NCI-H146 (cell line): ENCODE results near the gene SLC1A3.

Experiments
- DNase-seq: peaks from one replicate; lab custom pipeline; 2025; lab: John Stamatoyannopoulos, UW

The SLC1A3 gene

DNA sequence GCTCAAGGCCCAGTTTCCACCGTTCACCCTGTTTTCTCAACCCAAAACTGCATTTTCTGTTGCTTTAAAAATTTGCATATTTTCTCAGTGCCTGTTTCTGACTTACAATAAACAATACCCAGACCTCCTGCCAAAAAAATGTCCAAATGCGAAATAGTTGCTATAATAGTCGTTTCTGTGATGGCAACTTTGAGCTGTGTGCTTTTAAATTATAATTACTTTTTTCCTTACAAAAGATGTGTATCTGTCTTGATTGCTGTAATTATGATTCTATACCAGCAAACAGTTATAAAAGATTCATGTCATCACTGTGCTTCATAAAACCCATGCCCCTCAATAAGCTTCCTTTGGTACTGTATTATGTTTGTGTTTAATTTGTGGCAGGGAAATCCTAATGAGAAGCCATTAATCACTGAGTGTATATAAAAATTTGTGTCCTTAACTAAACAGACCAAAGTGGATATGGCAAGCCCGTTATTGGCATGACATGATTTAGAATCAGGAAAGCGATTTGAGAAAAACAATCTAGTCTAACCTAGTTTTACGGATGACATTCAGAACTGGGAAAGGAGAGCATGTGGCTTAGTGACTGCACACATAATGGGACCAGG lies 5.4 kb upstream of the SLC1A3 start:
- DNase-seq, result no peak

DNA sequence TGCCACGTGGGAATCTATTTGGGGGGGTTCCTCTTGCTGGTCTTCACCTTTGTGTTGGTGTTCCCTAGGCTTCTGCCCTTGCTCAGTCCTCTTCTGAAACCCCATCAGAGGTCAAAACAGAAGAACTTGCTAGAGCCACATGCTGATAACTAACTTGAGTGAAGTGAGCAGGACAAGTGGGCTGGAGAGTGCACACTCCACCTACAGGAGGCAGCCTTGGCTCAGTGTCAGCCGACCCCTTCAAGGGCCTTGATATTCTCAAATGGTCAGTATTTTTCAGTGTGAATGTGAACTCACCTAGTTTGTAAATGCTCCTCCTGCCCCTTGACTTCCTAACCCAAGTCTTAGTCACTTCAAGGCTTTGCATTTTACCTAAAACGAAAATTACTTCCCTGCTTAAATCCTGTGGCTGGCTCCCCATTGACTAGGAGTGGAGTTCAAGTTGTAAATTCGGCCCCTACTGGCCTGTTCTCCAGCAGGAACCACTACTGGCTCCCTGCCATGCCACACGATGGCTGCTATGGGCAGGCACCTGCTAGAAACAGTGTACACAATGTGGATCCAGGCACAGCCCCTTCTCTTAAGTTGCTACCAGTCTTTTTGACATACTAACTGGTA lies 3.6 kb upstream of the SLC1A3 start:
- no peak for DNase-seq

DNA sequence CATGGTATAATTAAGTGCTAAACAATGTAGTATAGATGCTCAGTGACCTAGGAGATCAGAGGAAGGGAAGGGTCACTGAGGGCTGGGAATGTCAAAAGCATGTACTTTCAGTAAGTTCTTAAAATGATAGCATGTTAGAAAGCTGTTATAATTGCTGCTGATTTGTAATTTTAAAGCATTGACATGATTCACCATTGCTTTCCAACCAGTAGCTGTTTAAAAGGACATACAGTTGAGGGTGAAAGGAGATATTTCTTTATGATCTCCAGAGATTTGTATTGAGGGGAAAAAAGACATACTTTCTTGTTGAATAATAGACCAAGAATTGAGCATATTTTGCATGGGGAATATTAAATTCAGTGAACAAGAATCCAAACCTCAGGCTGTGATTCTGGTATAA lies 1.2 kb upstream of the SLC1A3 start:
- DNase-seq, result no peak

DNA sequence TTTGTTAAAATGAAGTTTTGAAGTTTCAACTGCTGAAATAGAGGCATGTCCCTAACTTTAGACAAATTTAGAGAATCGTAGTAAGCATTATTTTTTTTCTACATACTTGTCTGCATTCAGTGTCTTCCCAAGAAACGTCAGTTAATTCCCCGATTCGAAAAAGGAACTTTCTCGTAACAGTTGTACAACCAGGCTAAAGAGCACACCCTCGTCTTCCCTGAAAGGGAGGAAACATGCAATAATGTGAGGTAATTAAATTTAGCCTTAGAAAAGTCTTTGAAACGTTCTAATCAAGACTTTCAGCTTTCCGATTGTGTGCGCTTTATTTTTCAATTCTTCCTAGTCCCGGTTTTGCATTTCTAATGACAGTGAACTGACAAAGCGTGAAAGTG lies 374 bp upstream of the SLC1A3 start:
- DNase-seq, result no peak

DNA sequence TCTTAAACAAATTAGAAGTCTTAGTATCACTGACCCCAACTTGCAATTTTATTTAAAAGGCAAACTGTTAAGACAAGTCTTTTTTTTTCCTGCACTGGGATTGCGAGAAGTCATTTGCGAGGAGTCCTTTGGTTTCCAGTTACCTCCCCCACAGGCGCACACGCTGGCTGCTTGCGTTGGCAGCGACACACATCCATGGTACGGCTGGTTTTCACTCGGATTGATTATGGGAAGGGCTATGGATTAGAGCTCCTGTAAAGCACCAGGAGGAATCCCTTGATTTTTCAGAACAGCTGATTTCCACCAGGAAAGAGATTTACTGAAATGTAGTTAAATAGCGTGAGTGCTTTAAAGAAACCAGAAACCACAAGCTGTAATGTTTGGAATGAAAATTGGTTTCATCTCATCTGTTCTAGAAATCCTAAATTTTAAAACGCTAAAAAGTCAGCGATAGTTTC lies 737 bp downstream of the SLC1A3 start:
- no peak for DNase-seq

DNA sequence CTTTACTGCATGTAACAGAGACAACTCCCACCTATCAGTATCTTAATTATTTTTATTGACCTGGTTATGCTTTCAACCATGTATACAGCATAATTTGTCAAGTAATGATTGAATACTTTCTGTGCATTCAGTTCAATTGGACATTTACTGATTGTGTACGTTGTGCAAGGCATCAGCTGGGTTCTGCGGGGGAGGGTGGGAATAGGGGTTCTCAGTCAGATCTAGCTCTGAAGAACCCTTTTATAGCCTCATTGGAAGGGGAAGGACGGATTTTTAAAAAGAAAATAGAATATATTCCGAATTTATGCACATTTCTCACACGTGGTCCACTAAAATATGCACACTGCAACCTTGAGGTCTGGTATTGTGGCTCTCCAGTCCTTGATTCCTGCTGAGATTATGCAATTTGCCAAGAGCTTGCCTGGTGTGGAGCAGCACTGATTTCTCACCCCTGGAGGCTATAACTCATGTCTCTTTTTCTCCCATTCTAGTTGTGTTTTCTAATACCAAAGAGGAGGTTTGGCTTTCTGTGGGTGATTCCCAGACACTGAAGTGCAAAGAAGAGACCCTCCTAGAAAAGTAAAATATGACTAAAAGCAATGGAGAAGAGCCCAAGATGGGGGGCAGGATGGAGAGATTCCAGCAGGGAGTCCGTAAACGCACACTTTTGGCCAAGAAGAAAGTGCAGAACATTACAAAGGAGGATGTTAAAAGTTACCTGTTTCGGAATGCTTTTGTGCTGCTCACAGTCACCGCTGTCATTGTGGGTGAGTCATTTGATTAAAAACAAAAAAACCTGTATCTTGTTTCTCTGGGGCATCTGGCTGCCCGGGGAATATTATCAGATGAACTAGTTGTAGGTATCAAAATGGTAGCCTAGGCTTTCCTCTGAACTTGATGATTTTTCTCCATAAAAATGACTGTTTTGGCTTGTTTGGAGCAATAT lies 1.7 kb downstream of the SLC1A3 start:
- DNase-seq, result no peak

DNA sequence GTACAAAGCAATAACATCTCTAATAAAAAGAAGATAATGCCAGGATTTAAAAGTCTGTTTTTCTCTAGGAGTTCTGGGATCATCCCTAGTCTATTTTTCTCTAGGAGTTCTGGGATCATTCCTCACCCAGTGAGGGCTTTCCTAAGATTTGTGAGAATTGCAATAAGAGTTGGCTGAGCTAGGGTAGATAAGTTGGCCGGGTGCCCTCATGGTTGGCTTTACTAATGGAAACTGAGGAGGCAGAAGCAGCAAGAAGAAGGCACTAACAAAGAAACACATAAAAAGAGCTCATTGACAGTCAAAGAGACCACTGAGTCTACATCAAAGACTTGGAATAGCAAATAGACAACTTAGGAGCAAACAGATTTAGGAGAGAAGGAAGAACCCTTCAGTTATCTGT lies 4.2 kb downstream of the SLC1A3 start:
- DNase-seq, result no peak

GRCh38 chr5:36611520-36612274 lies 5.3 kb downstream of the SLC1A3 start:
- DNase-seq, result no peak

- DNase-seq, result no peak
Measured at GRCh38 chr5:36613241-36613640, 6.8 kb downstream of the SLC1A3 start.

- no peak for DNase-seq
Measured at GRCh38 chr5:36613771-36614656, 7.6 kb downstream of the SLC1A3 start.

DNA sequence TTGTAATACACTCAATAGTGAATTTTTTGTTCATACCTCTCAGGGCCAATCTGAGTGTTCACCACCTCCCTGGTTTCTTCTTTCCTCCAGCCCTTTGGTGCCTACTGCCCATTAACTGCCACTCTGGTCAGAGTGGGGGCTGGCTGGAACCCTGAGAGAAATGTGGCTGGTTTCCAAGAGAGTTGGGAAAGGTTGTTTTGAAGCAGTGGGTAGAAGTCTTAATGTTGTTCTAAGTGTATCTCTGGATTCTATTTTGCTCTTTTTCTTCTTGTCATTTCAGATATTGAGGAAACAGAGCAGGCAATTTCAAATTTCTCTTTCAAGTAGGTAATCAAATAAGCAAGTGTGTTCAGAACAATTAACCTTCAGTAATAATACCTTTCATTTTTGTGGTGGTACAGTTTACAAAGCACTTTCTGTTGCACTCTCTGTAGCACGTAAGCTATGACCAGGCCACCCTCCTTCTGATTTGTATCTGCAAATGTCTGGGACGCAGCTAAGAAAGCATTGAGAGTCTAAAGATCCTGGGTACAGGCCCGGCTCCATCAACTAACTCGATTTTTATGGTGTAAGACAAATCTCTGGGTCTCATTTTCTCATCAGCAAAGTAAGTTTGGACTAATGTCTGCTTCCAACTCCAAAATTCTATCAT lies 8.4 kb downstream of the SLC1A3 start:
- no peak for DNase-seq

GRCh38 chr5:36619012-36619635 lies 12.7 kb downstream of the SLC1A3 start:
- DNase-seq, result no peak

DNA sequence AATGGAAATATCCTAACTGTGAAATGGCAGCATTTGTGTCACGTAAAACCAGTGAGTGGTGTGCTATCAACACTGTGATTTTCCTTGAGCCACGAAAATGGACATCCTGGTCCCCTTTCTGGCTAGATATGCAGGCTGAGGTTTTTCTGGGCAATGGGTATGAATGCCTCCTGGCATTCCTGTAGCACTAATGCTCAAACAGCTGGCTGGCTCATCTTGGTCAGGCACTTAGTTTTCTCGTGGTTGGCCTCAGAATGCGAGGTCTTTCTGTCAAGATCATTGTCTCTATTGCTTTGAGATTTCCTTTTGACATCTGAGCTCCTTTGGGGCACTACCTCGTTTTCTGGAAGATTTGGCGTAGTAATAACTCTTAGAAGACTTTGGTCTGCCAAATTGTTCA lies 15.6 kb downstream of the SLC1A3 start:
- DNase-seq, result no peak

DNA sequence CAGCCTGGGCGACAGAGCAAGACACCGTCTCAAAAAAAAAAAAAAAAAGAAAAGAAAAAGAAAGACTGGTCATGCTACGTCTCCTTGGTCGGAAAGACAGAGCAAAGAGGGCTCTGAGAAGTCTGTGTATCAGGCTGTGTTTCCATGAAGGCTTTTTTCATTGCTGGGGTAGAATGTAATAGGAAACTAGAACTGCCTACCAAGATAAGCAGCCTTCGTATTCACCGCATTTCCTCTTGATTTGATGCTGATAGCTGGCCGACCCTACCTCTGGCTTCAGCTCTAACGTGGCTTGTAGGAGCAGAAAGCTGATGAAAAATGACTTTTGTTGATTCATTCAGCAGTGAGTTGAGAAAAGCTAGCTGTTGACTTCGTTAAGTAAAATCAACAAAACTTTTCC lies 17.4 kb downstream of the SLC1A3 start:
- DNase-seq, result no peak

DNA sequence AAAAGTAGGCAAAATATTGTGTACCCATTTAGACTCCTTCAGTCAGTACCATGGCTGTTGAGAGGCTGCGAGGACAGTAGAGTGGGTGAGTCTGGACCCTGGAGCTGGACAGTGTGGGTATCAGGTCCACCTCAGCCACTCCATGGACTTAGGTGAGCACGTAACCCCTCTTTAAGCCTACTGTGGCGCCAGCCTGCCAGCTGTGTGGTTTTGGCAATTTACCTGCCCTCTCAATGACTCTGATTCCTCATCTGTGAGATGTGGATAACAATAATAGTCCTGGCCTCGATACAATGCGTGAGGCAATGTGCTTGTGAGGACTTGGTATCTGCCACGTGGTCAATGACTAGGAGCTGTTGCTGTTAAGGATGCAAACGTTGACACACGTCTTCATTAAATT lies 17.9 kb downstream of the SLC1A3 start:
- no peak for DNase-seq

DNA sequence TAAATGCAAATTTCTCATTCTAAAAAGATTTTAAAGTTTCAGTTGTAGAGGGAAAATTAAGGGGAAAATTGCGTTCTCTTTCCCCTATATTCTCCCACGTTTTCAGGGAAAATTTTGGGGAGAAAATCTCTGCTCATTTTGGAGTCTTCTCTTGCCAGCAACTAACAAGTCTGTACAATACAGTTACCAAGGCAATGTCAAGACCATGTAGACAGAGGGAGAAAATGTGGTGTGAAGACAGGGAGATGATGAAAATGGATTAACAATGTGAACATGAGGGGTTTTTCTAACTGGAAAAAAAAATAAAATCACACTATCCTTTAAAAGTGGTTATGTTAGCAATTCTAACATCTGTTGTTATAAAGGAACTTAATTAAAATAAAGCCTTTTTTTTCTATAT lies 22.3 kb downstream of the SLC1A3 start:
- no peak for DNase-seq

- DNase-seq, result no peak
Measured at GRCh38 chr5:36629729-36630128, 23.3 kb downstream of the SLC1A3 start.

- DNase-seq, result no peak
Measured at GRCh38 chr5:36630201-36631145, 24.1 kb downstream of the SLC1A3 start.

DNA sequence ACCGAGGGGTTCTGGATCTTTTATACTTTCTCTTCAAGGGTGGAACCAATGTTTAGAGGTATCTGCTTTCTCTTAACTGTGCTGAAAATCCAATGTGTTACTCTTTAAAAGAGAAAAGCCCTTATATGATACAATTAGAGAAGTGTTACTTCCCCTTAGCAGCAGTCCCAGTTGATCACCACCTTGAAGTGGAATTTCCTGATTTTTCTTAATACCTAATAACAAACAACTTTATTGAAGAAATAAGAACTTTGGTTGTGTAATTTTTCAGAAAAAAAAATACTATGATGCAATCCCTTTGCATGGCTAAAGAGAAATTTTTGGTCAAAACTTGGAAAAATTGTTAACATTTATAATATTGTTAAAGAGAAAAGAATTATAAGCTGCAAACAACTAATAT lies 24.7 kb downstream of the SLC1A3 start:
- no peak for DNase-seq
